Sigmoid colon (tissue), 4 donors: ENCODE measurements around the gene SLC34A3.

Source experiments
- CTCF ChIP-seq, 4 experiments: fragments of 450-650 bp in 3 of 4; fragments of 200-600 bp in 1 of 4; IDR thresholded peaks; one replicate each; pipeline ENCODE4 v1.5.1; 2016 to 2019; ENCODE audit warnings: antibody characterized with exemption in 4 of 4, mild to moderate bottlenecking in 3 of 4, moderate library complexity in 2 of 4
- EP300 ChIP-seq, 4 donors: sonication (generic); formaldehyde crosslinking; IDR thresholded peaks; one replicate each; pipeline ENCODE4 v1.6.1; 2017; ENCODE audit warnings: antibody characterized with exemption in 4 of 4
- POLR2A ChIP-seq, 2 donors: fragments of 450-650 bp; IDR thresholded peaks; one replicate each; pipeline ENCODE4 v1.6.1; 2016; ENCODE audit warnings: antibody characterized with exemption in 2 of 2, mild to moderate bottlenecking in 2 of 2, moderate library complexity in 2 of 2

- TF ChIP-seq CTCF (IDR thresholded peaks at IDR 0.05) (no peak), POLR2A (IDR thresholded peaks at IDR 0.05) (no peak), EP300 (IDR thresholded peaks at IDR 0.05) (no peak)
Measured at GRCh38 chr9:137231372-137232039, 805 bp downstream of the SLC34A3 start.
